GM19372 (cell line): ENCODE measurements around the gene STPG2.

ENCODE experiments used
- ATAC-seq: cut with Tn5 transposase; IDR thresholded peaks from one replicate; pipeline ENCODE4 v1.9.1; 2021; ENCODE audit warnings: mild to moderate bottlenecking, low read depth, moderate library complexity; ENCODE audit not compliant: unreplicated experiment

The STPG2 gene

GRCh38 chr4:97851115-97851514, 292.2 kb downstream of the STPG2 start:
- ATAC-seq, result no peak

- ATAC-seq, result no peak
Observed at GRCh38 chr4:97845758-97846157, 297.5 kb downstream of the STPG2 start.

- ATAC-seq, result no peak
Observed at GRCh38 chr4:97841512-97841911, 301.8 kb downstream of the STPG2 start.

GRCh38 chr4:97836662-97837061, 306.6 kb downstream of the STPG2 start:
- ATAC-seq, result no peak

- no peak for ATAC-seq
Observed at GRCh38 chr4:97828646-97829045, 314.6 kb downstream of the STPG2 start.

- ATAC-seq, result no peak
Observed at GRCh38 chr4:97819294-97819693, 324.0 kb downstream of the STPG2 start.

GRCh38 chr4:97812768-97813167, 330.5 kb downstream of the STPG2 start:
- ATAC-seq, result no peak

- ATAC-seq, result no peak
Observed at GRCh38 chr4:97786306-97786920, 356.9 kb downstream of the STPG2 start.

- ATAC-seq, result no peak
Observed at GRCh38 chr4:97778174-97778573, 365.1 kb downstream of the STPG2 start.

GRCh38 chr4:97774347-97774989, 368.8 kb downstream of the STPG2 start:
- ATAC-seq, result no peak

- no peak for ATAC-seq
Observed at GRCh38 chr4:97770222-97770621, 373.1 kb downstream of the STPG2 start.

GRCh38 chr4:97762115-97762512, 381.2 kb downstream of the STPG2 start:
- ATAC-seq, result no peak

- no peak for ATAC-seq
Observed at GRCh38 chr4:97761445-97762114, 381.7 kb downstream of the STPG2 start.

- ATAC-seq, result no peak
Observed at GRCh38 chr4:97759785-97760184, 383.5 kb downstream of the STPG2 start.

GRCh38 chr4:97752599-97752998, 390.7 kb downstream of the STPG2 start:
- ATAC-seq, result no peak

GRCh38 chr4:97747945-97748344, 395.3 kb downstream of the STPG2 start:
- ATAC-seq, result no peak

- ATAC-seq, result no peak
Observed at GRCh38 chr4:97720869-97721432, 422.3 kb downstream of the STPG2 start.

- ATAC-seq, result no peak
Observed at GRCh38 chr4:97691111-97691605, 452.1 kb downstream of the STPG2 start.

- ATAC-seq, result no peak
Observed at GRCh38 chr4:97670703-97671269, 472.5 kb downstream of the STPG2 start.

GRCh38 chr4:97665553-97665952, 477.7 kb downstream of the STPG2 start:
- no peak for ATAC-seq

- ATAC-seq, result no peak
Observed at GRCh38 chr4:97664741-97665140, 478.5 kb downstream of the STPG2 start.
